Right atrium auricular region (tissue), 2 donors: ENCODE results near the gene CPED1. TPM values are rescaled to one million over a fixed set of nuclear protein-coding genes. Genes with fewer than 3 reads are reported as not detected.

ENCODE experiments used
- DNase-seq: peaks from one replicate; pipeline ENCODE4 v3.0.0-alpha.2; 2019; ENCODE audit warnings: low spot score
- H3K27ac ChIP-seq, 2 donors: fragments of 200-600 bp; sonication (generic); 1 replicate in 1 of 2; 2 replicates in 1 of 2; pipeline ENCODE4 v1.5.1; 2016 to 2019
- H3K27me3 ChIP-seq, 2 donors: fragments of 200-600 bp; sonication (generic); one replicate each; pipeline versions ENCODE4 v1.5.1 to v1.6.0; 2017 to 2019
- H3K36me3 ChIP-seq: fragments of 200-600 bp; sonication (generic); one replicate; pipeline ENCODE4 v1.5.1; 2016
- H3K4me1 ChIP-seq, 2 donors: fragments of 200-600 bp; sonication (generic); one replicate each; pipeline versions ENCODE4 v1.5.1 to v1.6.0; 2017 to 2019
- H3K4me3 ChIP-seq, 2 donors: fragments of 200-600 bp; sonication (generic); 1 replicate in 1 of 2; 2 replicates in 1 of 2; pipeline ENCODE4 v1.5.1; 2017 to 2019; ENCODE audit warnings: mild to moderate bottlenecking in 1 of 2, moderate library complexity in 1 of 2
- H3K9me3 ChIP-seq, 2 donors: fragments of 200-600 bp; sonication (generic); one replicate each; pipeline ENCODE4 v1.5.1; 2019
- CTCF ChIP-seq, 2 donors: fragments of 200-600 bp; sonication (generic); IDR thresholded peaks; one replicate each; pipeline ENCODE4 v1.5.1; 2019; ENCODE audit warnings: antibody characterized with exemption in 2 of 2
- total RNA-seq, 2 donors: library from RNA; depleted of rRNA; stranded (reverse); fragments of >200 nt; gene quantifications; one replicate each; pipeline ENCODE4 v1.1.0, GENCODE V29; 2016

CPED1 gene
- total RNA-seq, 2 donors from 2014 or later, result 13.8 to 19.0 TPM

GRCh38 chr7:121337398-121337797 lies 348.9 kb downstream of the CPED1 start:
- no peak for TF ChIP-seq CTCF (IDR thresholded peaks at IDR 0.05)
- H3K27ac ChIP-seq, result no peak overlapping the region
- H3K9me3 ChIP-seq, result no peaks in the 10 kb centered on the region
- peaks cover 0 to 5% of the 10 kb centered on the region in 2 donors for H3K27me3 ChIP-seq
- no peak for DNase-seq
- no peak overlapping the region for H3K4me3 ChIP-seq
- no peaks in the 10 kb centered on the region for H3K36me3 ChIP-seq
- no peaks in the 10 kb centered on the region for H3K4me1 ChIP-seq

- H3K27ac ChIP-seq, result no peak overlapping the region
- H3K36me3 ChIP-seq, result no peaks in the 10 kb centered on the region
- no peaks in the 10 kb centered on the region for H3K9me3 ChIP-seq
- DNase-seq, result no peak
- no peak overlapping the region for H3K4me3 ChIP-seq
- TF ChIP-seq CTCF (IDR thresholded peaks at IDR 0.05), result no peak
- no peaks in the 10 kb centered on the region for H3K4me1 ChIP-seq
- no peaks in the 10 kb centered on the region for H3K27me3 ChIP-seq
These were observed 350.6 kb downstream of the CPED1 start for GRCh38 chr7:121339082-121339481.

GRCh38 chr7:121341933-121342332 lies 353.4 kb downstream of the CPED1 start:
- H3K4me3 ChIP-seq, result no peak overlapping the region
- no peaks in the 10 kb centered on the region for H3K9me3 ChIP-seq
- DNase-seq, result no peak
- peaks cover 1% of the 10 kb centered on the region for H3K36me3 ChIP-seq
- no peak overlapping the region for H3K27ac ChIP-seq
- H3K4me1 ChIP-seq, result no peaks in the 10 kb centered on the region
- TF ChIP-seq CTCF (IDR thresholded peaks at IDR 0.05), result no peak
- no peaks in the 10 kb centered on the region for H3K27me3 ChIP-seq

DNA sequence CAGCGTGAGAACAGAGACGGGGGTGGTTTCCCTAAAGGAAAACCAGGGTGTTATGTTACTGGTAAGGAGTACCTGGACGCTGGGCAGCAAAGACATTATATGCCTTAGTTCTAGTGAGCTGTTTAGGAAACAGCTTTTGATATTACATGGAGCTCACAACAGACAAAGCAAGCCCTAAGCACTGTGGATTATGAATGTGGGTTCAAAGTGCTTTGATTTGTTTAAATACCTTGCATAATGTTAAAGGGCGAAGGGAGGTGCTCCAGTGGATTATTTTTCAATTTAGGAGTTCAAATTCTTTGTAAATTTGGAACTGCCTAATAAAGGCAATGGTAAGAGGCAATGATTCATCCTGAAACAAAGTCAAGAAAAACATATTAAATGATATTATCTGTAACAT lies 354.1 kb downstream of the CPED1 start:
- Histone ChIP-seq H3K9me3 (no peaks in the 10 kb centered on the region), H3K4me3 (no peak overlapping the region), H3K27ac (no peak overlapping the region), H3K36me3 (peaks cover 4% of the 10 kb centered on the region), H3K27me3 (no peaks in the 10 kb centered on the region), H3K4me1 (no peaks in the 10 kb centered on the region)
- no peak for DNase-seq
- no peak for TF ChIP-seq CTCF (IDR thresholded peaks at IDR 0.05)

DNA sequence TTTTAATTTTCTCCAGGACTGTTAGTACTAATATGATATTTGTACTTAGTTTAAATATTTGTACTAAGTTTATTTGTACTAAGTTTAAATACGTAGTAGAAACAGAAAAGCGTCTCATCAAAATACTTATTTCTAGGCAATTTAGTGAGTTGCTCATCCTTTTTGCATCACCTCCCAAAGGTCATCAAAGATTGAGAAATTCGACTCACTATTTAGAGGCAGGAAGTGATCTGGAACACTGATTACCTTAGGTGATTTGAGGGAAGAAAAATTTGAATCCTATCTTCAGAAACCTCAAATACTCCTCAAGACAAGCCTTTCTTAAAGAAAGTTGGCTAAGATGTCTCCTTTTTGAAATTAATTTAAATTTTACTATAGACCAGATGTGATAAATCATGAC lies 354.8 kb downstream of the CPED1 start:
- TF ChIP-seq CTCF (IDR thresholded peaks at IDR 0.05), result no peak

DNA sequence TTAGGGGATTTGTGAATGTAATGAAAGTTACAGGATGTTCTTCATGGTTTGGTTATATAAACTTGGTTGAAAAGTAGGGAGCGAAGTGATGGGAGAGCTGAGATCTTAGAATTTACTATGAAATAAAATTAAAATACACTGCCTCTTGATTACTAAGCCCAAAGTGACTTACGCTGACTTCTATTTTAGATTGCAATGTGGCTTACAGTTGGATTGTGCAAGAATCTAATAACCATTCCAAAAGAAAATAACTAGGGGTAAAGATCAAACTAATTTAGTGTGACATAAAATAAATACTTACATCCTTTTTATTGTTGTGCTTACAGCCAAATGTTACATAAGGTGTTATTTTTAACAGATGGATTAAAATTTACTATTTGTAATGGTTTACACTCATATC lies 355.6 kb downstream of the CPED1 start:
- H3K36me3 ChIP-seq, result peaks cover 4% of the 10 kb centered on the region
- H3K27me3 ChIP-seq, result no peaks in the 10 kb centered on the region
- no peaks in the 10 kb centered on the region for H3K4me1 ChIP-seq
- TF ChIP-seq CTCF (IDR thresholded peaks at IDR 0.05), result no peak
- no peak overlapping the region for H3K27ac ChIP-seq
- H3K4me3 ChIP-seq, result no peak overlapping the region
- H3K9me3 ChIP-seq, result no peaks in the 10 kb centered on the region
- no peak for DNase-seq

More for the DNA sequence above, 354.8 kb downstream of the CPED1 start:
- Histone ChIP-seq H3K27me3 (no peaks in the 10 kb centered on the region), H3K27ac (no peak overlapping the region), H3K4me1 (no peaks in the 10 kb centered on the region), H3K9me3 (no peaks in the 10 kb centered on the region), H3K36me3 (peaks cover 4% of the 10 kb centered on the region), H3K4me3 (no peak overlapping the region)
- no peak for DNase-seq
